Muscle layer of duodenum (tissue), 2 donors: Measurements from ENCODE around the gene C5orf15.

Experiments
- H3K27ac ChIP-seq: one replicate; pipeline ENCODE4 v1.7.0; 2013; ENCODE audit warnings: mild to moderate bottlenecking, low read length
- H3K27me3 ChIP-seq: one replicate; pipeline ENCODE4 v1.7.0; 2013; ENCODE audit warnings: low read depth, mild to moderate bottlenecking, control low read depth, low read length
- H3K36me3 ChIP-seq, 2 donors: one replicate each; pipeline ENCODE4 v1.7.0; 2013; ENCODE audit warnings: low read length in 2 of 2, control low read depth in 1 of 2, mild to moderate bottlenecking in 1 of 2; ENCODE audit not compliant: insufficient read depth in 2 of 2, control insufficient read depth in 1 of 2
- H3K4me1 ChIP-seq, 2 donors: one replicate each; pipeline ENCODE4 v1.7.0; 2013; ENCODE audit warnings: low read length in 2 of 2, mild to moderate bottlenecking in 2 of 2, control low read depth in 1 of 2, moderate library complexity in 1 of 2; ENCODE audit not compliant: insufficient read depth in 2 of 2, control insufficient read depth in 1 of 2
- H3K4me3 ChIP-seq, 2 donors: one replicate each; pipeline ENCODE4 v1.7.0; 2013; ENCODE audit warnings: low read length in 2 of 2, low read depth in 1 of 2, mild to moderate bottlenecking in 1 of 2
- H3K9me3 ChIP-seq, 2 donors: one replicate each; pipeline ENCODE4 v1.7.0; 2013; ENCODE audit warnings: low read length in 2 of 2, control low read depth in 1 of 2, mild to moderate bottlenecking in 1 of 2; ENCODE audit not compliant: control insufficient read depth in 1 of 2
- donor health status: healthy.

Gene C5orf15

DNA sequence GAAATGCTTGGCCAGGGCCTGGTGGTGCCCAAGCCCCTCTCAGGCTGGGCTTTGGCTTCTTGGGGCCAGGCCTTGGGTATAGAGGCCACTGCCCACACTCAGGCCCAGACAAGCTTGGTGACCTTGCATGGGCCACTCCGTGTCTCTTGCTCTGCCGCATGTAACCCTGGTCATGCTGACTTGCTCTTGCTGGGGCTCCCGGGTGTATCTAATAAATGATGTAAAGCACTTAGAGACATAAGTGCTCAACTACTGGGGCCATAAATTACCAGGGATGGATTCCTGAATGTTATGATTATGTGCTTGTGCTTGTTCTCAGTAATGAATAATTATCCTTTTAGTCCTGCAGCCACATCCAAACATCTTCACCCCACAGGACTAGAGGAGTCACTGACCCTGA is 54.0 kb downstream of the C5orf15 start:
- Histone ChIP-seq H3K9me3 (no peaks in the 10 kb centered on the region), H3K36me3 (no peaks in the 10 kb centered on the region), H3K4me3 (no peak overlapping the region), H3K27ac (no peak overlapping the region), H3K27me3 (no peaks in the 10 kb centered on the region), H3K4me1 (no peaks in the 10 kb centered on the region)

DNA sequence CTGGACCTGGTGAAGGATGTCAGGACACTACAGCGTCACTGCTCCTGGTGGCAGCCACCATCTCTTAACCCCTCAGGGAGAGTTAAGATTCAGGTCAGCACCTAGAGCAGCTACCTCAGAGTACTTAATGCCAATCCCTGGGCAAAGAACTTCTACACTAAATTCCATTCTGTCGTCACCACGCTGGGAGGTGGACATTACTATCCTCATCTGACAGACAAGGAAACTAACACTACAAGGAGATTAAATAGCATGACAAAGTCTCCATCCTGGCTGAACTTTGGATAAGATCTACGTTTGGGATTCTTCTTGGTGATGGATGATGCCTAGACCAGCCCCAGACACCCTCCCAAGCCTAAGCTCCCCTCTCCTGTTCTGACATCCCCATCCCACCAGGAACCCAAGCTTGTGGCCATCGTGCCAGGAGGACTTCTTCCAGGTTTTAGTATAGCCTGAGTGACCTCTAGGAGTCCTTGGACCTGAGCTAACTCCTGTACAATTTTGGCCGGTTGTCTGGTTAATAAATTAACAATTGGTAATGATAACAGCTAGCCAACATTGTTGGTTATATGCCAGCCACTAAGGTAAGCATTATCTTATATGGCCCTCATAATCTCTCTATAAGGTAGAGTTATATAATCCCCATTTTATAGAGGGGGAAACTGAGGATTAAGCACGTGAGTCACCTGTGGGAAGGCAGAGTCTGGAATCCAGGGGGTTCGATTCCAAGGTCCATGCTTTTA is 54.8 kb downstream of the C5orf15 start:
- H3K36me3 ChIP-seq, result no peaks in the 10 kb centered on the region
- H3K4me1 ChIP-seq, result no peaks in the 10 kb centered on the region
- no peaks in the 10 kb centered on the region for H3K27me3 ChIP-seq
- H3K4me3 ChIP-seq, result no peak overlapping the region
- H3K27ac ChIP-seq, result no peak overlapping the region
- H3K9me3 ChIP-seq, result no peaks in the 10 kb centered on the region

DNA sequence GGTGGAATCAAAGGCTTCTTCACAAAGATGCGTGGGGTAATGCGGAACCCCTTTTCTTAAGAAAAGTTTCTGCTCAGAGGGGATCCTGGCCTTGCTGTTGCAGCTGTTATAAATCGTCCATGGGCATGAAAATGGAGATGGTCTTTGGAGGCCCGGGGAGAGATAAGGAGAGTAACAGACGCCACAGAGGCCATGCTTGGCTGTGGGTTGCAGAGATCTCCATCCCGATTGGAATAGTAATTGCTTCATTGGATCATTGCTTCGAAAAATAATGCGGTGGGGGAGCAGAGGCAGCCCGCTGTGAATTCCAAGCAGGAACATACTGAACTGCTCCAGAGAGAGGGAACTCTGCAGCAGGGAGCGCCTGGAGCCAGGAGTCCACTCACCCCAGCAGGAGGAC is 55.5 kb downstream of the C5orf15 start:
- no peaks in the 10 kb centered on the region for H3K4me1 ChIP-seq
- H3K36me3 ChIP-seq, result no peaks in the 10 kb centered on the region
- no peak overlapping the region for H3K27ac ChIP-seq
- H3K9me3 ChIP-seq, result no peaks in the 10 kb centered on the region
- H3K27me3 ChIP-seq, result no peaks in the 10 kb centered on the region
- no peak overlapping the region for H3K4me3 ChIP-seq

DNA sequence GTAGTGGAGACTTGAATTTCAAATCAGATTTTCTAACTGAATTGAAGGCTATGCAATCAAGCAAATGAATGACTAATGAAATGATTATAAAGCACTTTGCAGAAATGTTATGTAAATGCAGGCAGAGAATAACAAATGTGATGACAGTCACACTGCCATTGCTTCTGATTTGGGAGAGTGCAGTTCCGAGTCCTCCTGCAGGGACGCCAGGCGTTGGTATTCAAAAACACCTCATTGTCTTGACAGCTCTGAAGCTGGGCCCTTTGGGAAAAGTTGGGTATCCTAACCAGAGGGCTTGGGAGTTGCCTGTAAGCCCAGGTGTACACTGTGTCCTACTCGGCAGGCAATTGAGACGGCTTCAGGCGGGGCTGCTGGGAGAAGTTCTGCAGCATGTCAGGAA is 57.9 kb downstream of the C5orf15 start:
- H3K9me3 ChIP-seq, result no peaks in the 10 kb centered on the region
- no peak overlapping the region for H3K4me3 ChIP-seq
- no peaks in the 10 kb centered on the region for H3K4me1 ChIP-seq
- no peaks in the 10 kb centered on the region for H3K36me3 ChIP-seq
- H3K27ac ChIP-seq, result no peak overlapping the region
- no peaks in the 10 kb centered on the region for H3K27me3 ChIP-seq

DNA sequence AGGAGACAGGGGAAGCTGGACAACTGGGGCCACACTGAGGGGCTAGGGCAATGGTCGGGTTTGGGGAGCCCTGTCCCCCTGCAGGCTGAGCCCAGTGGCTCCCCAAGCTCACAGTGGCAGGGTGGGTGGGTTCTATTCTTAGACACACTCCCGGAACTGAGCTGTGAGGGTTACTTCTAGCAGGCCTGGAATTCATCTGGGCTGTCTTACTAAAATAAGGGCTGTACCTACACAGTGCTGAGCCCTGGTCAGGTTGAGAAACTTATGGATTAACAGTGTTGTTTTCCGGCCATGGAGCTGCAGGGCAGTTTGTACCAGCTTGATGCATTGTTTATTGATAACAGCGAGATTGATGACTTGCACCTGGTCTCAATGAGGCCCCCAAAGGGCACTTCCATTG is 58.8 kb downstream of the C5orf15 start:
- Histone ChIP-seq H3K9me3 (no peaks in the 10 kb centered on the region), H3K27me3 (no peaks in the 10 kb centered on the region), H3K4me1 (no peaks in the 10 kb centered on the region), H3K27ac (no peak overlapping the region), H3K36me3 (no peaks in the 10 kb centered on the region), H3K4me3 (no peak overlapping the region)

DNA sequence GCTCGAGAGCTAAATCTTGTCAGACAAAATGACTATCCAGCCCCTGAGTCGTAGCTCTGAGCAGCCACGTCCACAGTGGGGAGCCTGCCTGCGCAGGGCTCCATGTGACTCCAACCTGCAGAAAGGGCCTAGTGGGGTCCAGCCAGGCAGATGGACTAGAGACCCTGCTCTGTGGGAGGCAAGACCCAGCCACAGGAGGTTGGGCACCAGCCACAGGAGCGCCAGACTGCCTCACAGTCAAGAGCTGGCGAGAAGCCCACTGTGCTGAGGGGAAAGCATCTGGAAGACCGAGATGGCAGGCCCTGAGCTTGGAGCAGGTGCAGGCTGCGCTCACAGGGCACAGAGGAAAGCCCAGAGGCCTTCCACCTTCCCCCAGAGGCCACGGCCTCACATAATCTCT is 61.4 kb downstream of the C5orf15 start:
- Histone ChIP-seq H3K36me3 (no peaks in the 10 kb centered on the region), H3K9me3 (no peaks in the 10 kb centered on the region), H3K27me3 (no peaks in the 10 kb centered on the region), H3K27ac (no peak overlapping the region), H3K4me1 (no peaks in the 10 kb centered on the region), H3K4me3 (no peak overlapping the region)

DNA sequence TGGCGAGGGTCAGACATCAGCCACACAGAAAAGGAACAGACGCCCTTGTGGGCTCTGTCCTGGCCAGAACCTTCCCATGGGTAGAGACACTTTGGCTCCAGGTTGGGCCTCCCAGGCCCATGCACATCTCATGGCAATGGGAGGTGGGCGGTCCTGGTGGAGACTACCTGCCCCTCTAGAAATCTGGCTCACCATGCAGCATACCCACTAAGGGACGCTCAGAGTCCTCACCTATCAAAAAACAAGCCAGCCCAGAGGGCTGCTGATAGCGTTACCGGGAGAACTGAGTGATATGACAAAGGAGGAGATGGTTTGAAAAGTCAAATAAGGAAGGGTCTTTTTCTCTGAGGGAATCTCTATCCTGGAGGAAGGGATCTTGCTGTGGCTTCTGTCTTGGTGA is 62.1 kb downstream of the C5orf15 start:
- no peak overlapping the region for H3K4me3 ChIP-seq
- H3K27ac ChIP-seq, result no peak overlapping the region
- no peaks in the 10 kb centered on the region for H3K4me1 ChIP-seq
- no peaks in the 10 kb centered on the region for H3K36me3 ChIP-seq
- H3K27me3 ChIP-seq, result no peaks in the 10 kb centered on the region
- H3K9me3 ChIP-seq, result no peaks in the 10 kb centered on the region
